K562 (cell line): ENCODE results near the gene PSMD13. TPM values are rescaled to one million over a fixed set of nuclear protein-coding genes. Genes with fewer than 3 reads are reported as not detected.

Experiments
- ATAC-seq: fragments of 200-7000 bp; cut with Tn5 transposase; 3 replicates; pipeline ENCODE4 v1.9.1; 2020; ENCODE audit warnings: moderate library complexity
- BruUV-seq: library from RNA; stranded (reverse); fragments of 400-500 nt; replicated peaks from 2 replicates; lab custom pipeline; 2021; lab: Mats Ljungman, UMichigan
- CTCF ChIA-PET: fragments of 300-600 bp; formaldehyde crosslinking; extraction: SDS; loops from one replicate; lab custom pipeline; 2021; ENCODE audit warnings: low intra/inter-chr PET ratio; lab: Yijun Ruan, JAX
- POLR2A ChIA-PET: fragments of 300-600, 350-650 bp; sonication (Branson Sonifier 250); formaldehyde crosslinking; extraction: SDS; loops from one replicate; lab custom pipeline; 2021; ENCODE audit warnings: antibody characterized with exemption, inconsistent platforms; lab: Yijun Ruan, JAX
- DNase-seq, 4 experiments: peaks; one replicate each; pipeline versions ENCODE4 v3.0.0 to v3.0.0-alpha.2; 2011 to 2018; ENCODE audit warnings: low spot score in 3 of 4, mixed read lengths in 3 of 4; ENCODE audit errors: extremely low read depth in 1 of 4
- FAIRE-seq: peaks from 2 replicates; lab custom pipeline; 2011; peaks lifted over from hg19 to GRCh38; lab: Jason Lieb, UNC
- H2AFZ ChIP-seq: 2 replicates; pipeline ENCODE4 v1.6.0; 2011; ENCODE audit warnings: low read depth, low read length, control low read depth, inconsistent platforms
- H3K27ac ChIP-seq: fragments of 200-600 bp; 3 replicates; pipeline ENCODE4 v1.8.0; 2011; ENCODE audit warnings: low read depth, mild to moderate bottlenecking, control low read depth, inconsistent platforms, low read length, moderate library complexity, mixed read lengths; ENCODE audit errors: extremely low read depth
- H3K27me3 ChIP-seq, 2 experiments: fragments of 300-600 bp in 1 of 2; 2 replicates in 1 of 2; 3 replicates in 1 of 2; pipeline versions ENCODE4 v1.6.0 to v1.8.0; 2011; ENCODE audit warnings: inconsistent platforms in 2 of 2, low read length in 2 of 2, mild to moderate bottlenecking in 1 of 2, mixed read lengths in 1 of 2, moderate library complexity in 1 of 2; ENCODE audit not compliant: control insufficient read depth in 2 of 2, insufficient read depth in 2 of 2
- H3K36me3 ChIP-seq: fragments of 300-600 bp; 3 replicates; pipeline ENCODE4 v1.8.0; 2011; ENCODE audit warnings: mild to moderate bottlenecking, low read length, inconsistent platforms; ENCODE audit not compliant: control insufficient read depth, insufficient read depth
- H3K4me1 ChIP-seq, 2 experiments: fragments of 200-600 bp in 1 of 2; replicated peaks in 1 of 2; 2 replicates in 1 of 2; 3 replicates in 1 of 2; pipeline versions ENCODE4 v1.5.1 to v1.8.0; 2011; ENCODE audit warnings: inconsistent platforms in 2 of 2, low read length in 2 of 2, mild to moderate bottlenecking in 1 of 2, mixed read lengths in 1 of 2, moderate library complexity in 1 of 2; ENCODE audit not compliant: control insufficient read depth in 2 of 2, insufficient read depth in 2 of 2
- H3K4me2 ChIP-seq: 2 replicates; pipeline ENCODE4 v1.6.1; 2011; ENCODE audit warnings: low read length, control low read depth, inconsistent platforms, mixed read lengths; ENCODE audit not compliant: insufficient read depth
- H3K4me3 ChIP-seq: fragments of 200-600 bp; sonication (generic), shearing (Covaris generic); 2 replicates; pipeline ENCODE4 v1.5.1; 2016; ENCODE audit warnings: control low read depth, inconsistent platforms
- H3K79me2 ChIP-seq: fragments of 200-600 bp; 3 replicates; pipeline ENCODE4 v1.8.0; 2011; ENCODE audit warnings: low read length, inconsistent platforms; ENCODE audit not compliant: control insufficient read depth, insufficient read depth
- H3K9ac ChIP-seq, 2 experiments: 2 replicates each; pipeline versions ENCODE4 v1.6.0 to v1.6.1; 2011; ENCODE audit warnings: low read depth in 2 of 2, low read length in 2 of 2, control low read depth in 1 of 2, inconsistent platforms in 1 of 2, mild to moderate bottlenecking in 1 of 2, mixed read lengths in 1 of 2; ENCODE audit not compliant: insufficient read depth in 1 of 2
- H3K9me1 ChIP-seq: one replicate; pipeline ENCODE4 v1.6.0; 2011; ENCODE audit warnings: inconsistent platforms, mild to moderate bottlenecking, low read length, moderate library complexity; ENCODE audit not compliant: control insufficient read depth, insufficient read depth
- H3K9me3 ChIP-seq: replicated peaks from 2 replicates; pipeline ENCODE4 v1.5.1; 2011; ENCODE audit warnings: low read depth, low read length, inconsistent platforms; ENCODE audit not compliant: control insufficient read depth, insufficient read depth
- H4K20me1 ChIP-seq: replicated peaks from 2 replicates; pipeline ENCODE4 v1.6.1; 2011; ENCODE audit warnings: low read length, inconsistent platforms, mixed read lengths; ENCODE audit not compliant: control insufficient read depth, insufficient read depth
- BMI1 ChIP-seq: fragments of 150-350 bp; IDR thresholded peaks from 2 replicates; pipeline ENCODE4 v1.6.1; 2014; ENCODE audit warnings: low read length
- CTBP1 ChIP-seq: fragments of 450-650 bp; IDR thresholded peaks from 2 replicates; pipeline ENCODE4 v1.6.1; 2016; ENCODE audit warnings: borderline replicate concordance
- GTF2E2 ChIP-seq: fragments of 200-800 bp; sonication (Bioruptor generic); IDR thresholded peaks from 2 replicates; pipeline ENCODE4 v1.6.1; 2016; ENCODE audit warnings: missing genetic modification characterization, missing compliant biosample characterization
- L3MBTL2 ChIP-seq: fragments of 450-650 bp; IDR thresholded peaks from 2 replicates; pipeline ENCODE4 v1.6.1; 2016; ENCODE audit warnings: mild to moderate bottlenecking, moderate library complexity
- NCOA2 ChIP-seq, 2 experiments: fragments of 450-650 bp; IDR thresholded peaks; 2 replicates each; pipeline ENCODE4 v1.6.1; 2018; ENCODE audit warnings: mild to moderate bottlenecking in 2 of 2, moderate library complexity in 1 of 2; ENCODE audit not compliant: partially characterized antibody in 2 of 2
- SMARCA4 ChIP-seq: fragments of 450-650 bp; IDR thresholded peaks from 2 replicates; pipeline ENCODE4 v1.6.1; 2016
- ZBTB1 ChIP-seq: sonication (generic); formaldehyde crosslinking; IDR thresholded peaks from 2 replicates; pipeline ENCODE4 v1.8.1; 2023; ENCODE audit warnings: missing genetic modification reagents, low read depth, mild to moderate bottlenecking, borderline replicate concordance
- ZNF184 ChIP-seq: sonication (generic); formaldehyde crosslinking; IDR thresholded peaks from 2 replicates; pipeline ENCODE4 v1.5.0; 2020; ENCODE audit warnings: missing genetic modification reagents
- ZNF766 ChIP-seq: fragments of 200-800 bp; sonication (Bioruptor generic); conservative IDR thresholded peaks from 2 replicates; pipeline ENCODE4 v1.6.1; 2016; ENCODE audit warnings: missing genetic modification characterization, missing compliant biosample characterization
- WGBS: fragments of 100-300 bp; shearing (Covaris generic); methylation state at CpG from one replicate; pipeline ENCODE4 v1.1.6; 2016; ENCODE audit warnings: low coverage, mixed read lengths; ENCODE audit not compliant: insufficient coverage; ENCODE audit errors: missing lambda C conversion rate; 5-methylcytosine and 5-hydroxymethylcytosine counted together
- in situ Hi-C: fragments of 300-500 bp; cut with MboI; formaldehyde crosslinking; loops from 4 replicates; pipeline ENCODE4 v1.15.0; 2018; ENCODE audit warnings: inconsistent platforms, mixed read lengths
- intact Hi-C: fragments of 100-400 bp; cut with micrococcal nuclease; formaldehyde crosslinking; loops from 2 replicates; pipeline ENCODE4 v1.14.2; 2022
- polyA plus RNA-seq, 8 experiments: library from polyadenylated mRNA; depleted of rRNA in 4 of 8; stranded (reverse) in 5 of 8; unstranded in 3 of 8; fragments of >200 nt; fragmentation: Nextera tagmentation in 2 of 8; fragmentation: Illumina TruSeq in 1 of 8; extraction: Ambion mirVana in 2 of 8; extraction: Trizol in 1 of 8; gene quantifications; 2 replicates each; pipeline versions ENCODE4 v1.2.1 to v1.2.3, GENCODE V29; 2011 to 2014; ENCODE audit warnings: inconsistent platforms in 1 of 8, missing spikeins in 1 of 8
- total RNA-seq, 7 experiments: library from RNA; depleted of rRNA in 6 of 7; stranded (reverse); fragments of >200 nt in 6 of 7; fragmentation: Illumina TruSeq in 2 of 7; extraction: Trizol in 2 of 7; gene quantifications; 2 replicates each; pipeline versions ENCODE4 v1.2.1 to v1.2.3, GENCODE V29; 2011 to 2021; ENCODE audit warnings: low replicate concordance in 1 of 7
- TF ChIP-seq, protein P1 (sequence below): fragments of 450-650 bp; formaldehyde crosslinking; IDR thresholded peaks from 2 replicates; pipeline ENCODE4 v1.4.0; 2020; ENCODE audit warnings: mild to moderate bottlenecking, moderate library complexity
- TF ChIP-seq, protein P2 (sequence below), 2 experiments: fragments of 450-650 bp; formaldehyde crosslinking in 1 of 2; IDR thresholded peaks; 2 replicates each; pipeline versions ENCODE4 v1.4.0 to v1.6.1; 2014 to 2020; ENCODE audit warnings: mild to moderate bottlenecking in 2 of 2, borderline replicate concordance in 1 of 2, low read depth in 1 of 2

Gene PSMD13
- total and polyA plus RNA-seq, 9 of the 15 experiments (the other 6 are each of a cell fraction or from before 2014, with no cell fraction given), result 185 to 383 (median 267) TPM

DNA sequence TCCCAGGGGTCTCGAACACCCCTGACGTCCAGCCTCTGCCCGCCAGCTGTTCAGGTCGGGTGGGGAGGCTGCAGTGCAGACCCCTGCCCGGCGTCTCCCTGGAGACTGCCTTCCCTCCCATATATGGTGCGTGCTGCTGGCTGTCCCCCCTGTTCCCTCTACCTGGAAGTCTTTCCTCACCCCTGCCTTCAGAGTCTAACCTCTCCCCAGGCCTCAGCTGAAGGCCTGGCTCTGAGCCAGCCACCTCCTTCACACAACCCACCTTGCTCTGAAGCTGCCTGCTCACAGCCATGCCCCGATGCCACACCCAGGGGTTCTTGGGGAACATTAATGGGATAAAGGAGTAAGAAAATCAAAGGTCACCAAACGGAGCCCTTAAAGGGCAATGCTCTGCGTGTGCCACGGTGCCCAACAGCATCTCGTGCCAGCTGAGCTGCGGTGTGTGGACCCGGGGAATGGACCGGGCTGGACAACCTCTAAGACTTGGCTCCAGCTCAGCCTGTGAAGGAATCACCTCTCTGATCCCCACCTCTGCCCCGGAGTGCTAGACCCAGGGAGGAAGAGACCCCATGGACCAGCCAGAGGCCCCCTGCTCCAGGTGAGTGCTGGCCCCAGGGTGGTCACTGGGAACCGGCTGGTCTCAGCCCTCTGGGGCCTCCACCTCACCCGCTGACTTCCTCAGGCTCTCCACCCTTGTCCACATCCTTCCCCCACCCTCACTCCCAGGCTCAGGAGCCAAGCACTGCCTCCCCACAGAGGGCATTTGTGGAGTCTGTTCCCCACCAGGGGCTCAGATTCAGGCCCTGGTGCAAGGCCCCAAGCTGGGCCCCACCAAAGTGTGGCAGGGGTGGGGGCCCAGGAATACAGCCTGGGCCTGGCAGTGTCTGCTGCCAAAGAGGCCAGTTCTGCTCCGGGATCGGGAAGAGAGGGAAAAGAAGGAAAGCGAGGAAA lies 41.5 kb downstream of the PSMD13 start, which contains the start of gene NLRP6:
NLRP6 (plus strand) TSS at position 407 of the 951 bp plus-strand sequence; CDS start at position 570, 163 bp downstream.
- no peak within 1 kb of the TSS for H3K4me3 ChIP-seq
- peaks cover 15 to 35% of the 10 kb centered on the region in 2 experiments for H3K4me1 ChIP-seq
- H3K27me3 ChIP-seq, result no peaks in the 10 kb centered on the region
- no peaks in the 10 kb centered on the region for H3K79me2 ChIP-seq
- CTCF ChIA-PET, result no interaction called here
- peaks cover 12% of the 10 kb centered on the region for H3K9me3 ChIP-seq
- in situ Hi-C loops, result no loop called here
- no peaks in the 10 kb centered on the region for H3K36me3 ChIP-seq
- no peaks in the 10 kb centered on the region for H3K9me1 ChIP-seq
- no TSS peak for BruUV-seq
- peak; percentile 39 for ATAC-seq
- no peak for DNase-seq
- WGBS, result 73% methylated on average over 20 of the region's 21 CpGs
- POLR2A ChIA-PET, result interaction anchor here (0.5 to 2.0 kb wide), 4 partner anchors 10 to 81 kb away, joined by 3 to 14 read pairs (median 4); no protein-coding TSS in a partner anchor
- no peak for FAIRE-seq
- peak within 1 kb of the TSS; percentile 45 to 88; a peak in 3 of 4 replicates for H3K9ac ChIP-seq
- intact Hi-C loops, result no loop called here
- peak within 1 kb of the TSS; percentile 78 for H3K27ac ChIP-seq
- no peaks in the 10 kb centered on the region for H4K20me1 ChIP-seq
- peak within 1 kb of the TSS; percentile 33 for H3K4me2 ChIP-seq
- peak within 1 kb of the TSS; percentile 29; the same call in 1 of the 2 replicates for H2AFZ ChIP-seq
- TF ChIP-seq NCOA2 (IDR thresholded peaks at IDR 0.05; ENCODE audit: partially characterized antibody in 2 of 2), result no peak
- TF ChIP-seq, protein P1, sequence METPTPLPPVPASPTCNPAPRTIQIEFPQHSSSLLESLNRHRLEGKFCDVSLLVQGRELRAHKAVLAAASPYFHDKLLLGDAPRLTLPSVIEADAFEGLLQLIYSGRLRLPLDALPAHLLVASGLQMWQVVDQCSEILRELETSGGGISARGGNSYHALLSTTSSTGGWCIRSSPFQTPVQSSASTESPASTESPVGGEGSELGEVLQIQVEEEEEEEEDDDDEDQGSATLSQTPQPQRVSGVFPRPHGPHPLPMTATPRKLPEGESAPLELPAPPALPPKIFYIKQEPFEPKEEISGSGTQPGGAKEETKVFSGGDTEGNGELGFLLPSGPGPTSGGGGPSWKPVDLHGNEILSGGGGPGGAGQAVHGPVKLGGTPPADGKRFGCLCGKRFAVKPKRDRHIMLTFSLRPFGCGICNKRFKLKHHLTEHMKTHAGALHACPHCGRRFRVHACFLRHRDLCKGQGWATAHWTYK, result 0 out of 2 replicates have a peak, but pooled peaks have one; percentile 63
- no peak for TF ChIP-seq BMI1
- TF ChIP-seq GTF2E2 (tag), result no peak
- no peak for TF ChIP-seq SMARCA4
- TF ChIP-seq ZBTB1 (CRISPR knock-in tag), result no peak
- 0 out of 2 replicates have a peak, but pooled peaks have one; percentile 4 for TF ChIP-seq CTBP1
- TF ChIP-seq L3MBTL2, result no peak
- TF ChIP-seq ZNF766 (CRISPR knock-in tag), result no peak
- no peak for TF ChIP-seq ZNF184 (CRISPR knock-in tag)
- TF ChIP-seq, protein P2, sequence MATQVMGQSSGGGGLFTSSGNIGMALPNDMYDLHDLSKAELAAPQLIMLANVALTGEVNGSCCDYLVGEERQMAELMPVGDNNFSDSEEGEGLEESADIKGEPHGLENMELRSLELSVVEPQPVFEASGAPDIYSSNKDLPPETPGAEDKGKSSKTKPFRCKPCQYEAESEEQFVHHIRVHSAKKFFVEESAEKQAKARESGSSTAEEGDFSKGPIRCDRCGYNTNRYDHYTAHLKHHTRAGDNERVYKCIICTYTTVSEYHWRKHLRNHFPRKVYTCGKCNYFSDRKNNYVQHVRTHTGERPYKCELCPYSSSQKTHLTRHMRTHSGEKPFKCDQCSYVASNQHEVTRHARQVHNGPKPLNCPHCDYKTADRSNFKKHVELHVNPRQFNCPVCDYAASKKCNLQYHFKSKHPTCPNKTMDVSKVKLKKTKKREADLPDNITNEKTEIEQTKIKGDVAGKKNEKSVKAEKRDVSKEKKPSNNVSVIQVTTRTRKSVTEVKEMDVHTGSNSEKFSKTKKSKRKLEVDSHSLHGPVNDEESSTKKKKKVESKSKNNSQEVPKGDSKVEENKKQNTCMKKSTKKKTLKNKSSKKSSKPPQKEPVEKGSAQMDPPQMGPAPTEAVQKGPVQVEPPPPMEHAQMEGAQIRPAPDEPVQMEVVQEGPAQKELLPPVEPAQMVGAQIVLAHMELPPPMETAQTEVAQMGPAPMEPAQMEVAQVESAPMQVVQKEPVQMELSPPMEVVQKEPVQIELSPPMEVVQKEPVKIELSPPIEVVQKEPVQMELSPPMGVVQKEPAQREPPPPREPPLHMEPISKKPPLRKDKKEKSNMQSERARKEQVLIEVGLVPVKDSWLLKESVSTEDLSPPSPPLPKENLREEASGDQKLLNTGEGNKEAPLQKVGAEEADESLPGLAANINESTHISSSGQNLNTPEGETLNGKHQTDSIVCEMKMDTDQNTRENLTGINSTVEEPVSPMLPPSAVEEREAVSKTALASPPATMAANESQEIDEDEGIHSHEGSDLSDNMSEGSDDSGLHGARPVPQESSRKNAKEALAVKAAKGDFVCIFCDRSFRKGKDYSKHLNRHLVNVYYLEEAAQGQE (IDR thresholded peaks at IDR 0.05; ENCODE audit: borderline replicate concordance), result no peak
- TF ChIP-seq, protein P2 (CRISPR knock-in tag; IDR thresholded peaks at IDR 0.05; ENCODE audit: low read depth), result peak; percentile 48; the same call in 1 of the 2 replicates
